Caco-2 (cell line): Measurements from ENCODE around the gene FRY. TPM values are rescaled to one million over a fixed set of nuclear protein-coding genes. Genes with fewer than 3 reads are reported as not detected.

Source experiments
- BruUV-seq: library from RNA; stranded (reverse); fragments of 400-500 nt; replicated peaks from 2 replicates; lab custom pipeline; 2021; lab: Mats Ljungman, UMichigan
- CTCF ChIA-PET: fragments of 300-600 bp; sonication (Branson Sonifier 250); formaldehyde crosslinking; loops from one replicate; lab custom pipeline; 2022; ENCODE audit warnings: antibody characterized with exemption; lab: Charles Lee
- POLR2A ChIA-PET: fragments of 300-600 bp; sonication (Branson Sonifier 250); formaldehyde crosslinking; loops from one replicate; lab custom pipeline; 2022; ENCODE audit warnings: antibody characterized with exemption; lab: Charles Lee
- DNase-seq, 2 experiments: peaks; one replicate each; pipeline versions ENCODE4 v3.0.0 to v3.0.0-alpha.2; 2020 to 2022
- H3K27me3 ChIP-seq: replicated peaks from 2 replicates; pipeline ENCODE4 v1.6.0; 2011; ENCODE audit warnings: low read length; ENCODE audit not compliant: control insufficient read depth, insufficient read depth
- H3K36me3 ChIP-seq: 2 replicates; pipeline ENCODE4 v1.5.1; 2011; ENCODE audit warnings: low read length; ENCODE audit not compliant: control insufficient read depth, insufficient read depth
- H3K4me1 ChIP-seq: fragments of 250-450 bp; sonication (Bioruptor Pico); 2 replicates; pipeline ENCODE4 v1.5.1; 2020; ENCODE audit warnings: mild to moderate bottlenecking
- H3K4me3 ChIP-seq: 2 replicates; pipeline ENCODE4 v1.5.1; 2011; ENCODE audit warnings: low read depth, mild to moderate bottlenecking, control low read depth, low read length
- H3K9me3 ChIP-seq: fragments of 250-450 bp; sonication (Bioruptor Pico); 2 replicates; pipeline ENCODE4 v1.5.1; 2020; ENCODE audit warnings: mild to moderate bottlenecking, moderate library complexity
- H3K27ac Mint-ChIP-seq: one replicate; pipeline ENCODE4 v1.8.0; 2022; ENCODE audit warnings: mixed read lengths; ENCODE audit not compliant: unreplicated experiment
- H3K27me3 Mint-ChIP-seq: one replicate; pipeline ENCODE4 v1.8.0; 2022; ENCODE audit warnings: mixed read lengths; ENCODE audit not compliant: insufficient read depth, unreplicated experiment
- H3K36me3 Mint-ChIP-seq: one replicate; pipeline ENCODE4 v1.8.0; 2022; ENCODE audit warnings: mild to moderate bottlenecking, mixed read lengths; ENCODE audit not compliant: insufficient read depth, unreplicated experiment
- H3K4me1 Mint-ChIP-seq: one replicate; pipeline ENCODE4 v1.8.0; 2022; ENCODE audit warnings: low read depth, mixed read lengths; ENCODE audit not compliant: unreplicated experiment
- H3K4me3 Mint-ChIP-seq: one replicate; pipeline ENCODE4 v1.8.0; 2022; ENCODE audit warnings: mild to moderate bottlenecking, moderate library complexity, mixed read lengths; ENCODE audit not compliant: unreplicated experiment
- H3K9me3 Mint-ChIP-seq: one replicate; pipeline ENCODE4 v1.8.0; 2022; ENCODE audit warnings: mixed read lengths; ENCODE audit not compliant: unreplicated experiment
- intact Hi-C: fragments of 100-400 bp; cut with micrococcal nuclease; formaldehyde crosslinking; loops from one replicate; pipeline ENCODE4 v1.10.0; 2022; ENCODE audit not compliant: unreplicated experiment
- total RNA-seq: library from RNA; stranded (reverse); gene quantifications from 2 replicates; pipeline ENCODE4 v1.2.3, GENCODE V29; 2022
- TF ChIP-seq, protein P1 (sequence below), 2 experiments: fragments of 200-600 bp in 1 of 2; IDR thresholded peaks; 1 replicate in 1 of 2; 2 replicates in 1 of 2; pipeline versions ENCODE4 v1.5.1 to v1.8.0; 2011 to 2022; ENCODE audit warnings: antibody characterized with exemption in 1 of 2, control low read depth in 1 of 2, inconsistent platforms in 1 of 2, low read depth in 1 of 2, low read length in 1 of 2, mild to moderate bottlenecking in 1 of 2, moderate library complexity in 1 of 2; ENCODE audit not compliant: insufficient read depth in 1 of 2, severe bottlenecking in 1 of 2, unreplicated experiment in 1 of 2

The FRY gene
- total RNA-seq, 1 experiment from 2014 or later, result 118 TPM

GRCh38 chr13:32117701-32118100 is 86.1 kb downstream of the FRY start:
- H3K27me3 Mint-ChIP-seq, result no peaks in the 10 kb centered on the region
- no peaks in the 10 kb centered on the region for H3K4me1 Mint-ChIP-seq
- intact Hi-C loops, result no loop called here
- Histone ChIP-seq H3K4me1 (no peaks in the 10 kb centered on the region), H3K27me3 (no peaks in the 10 kb centered on the region), H3K4me3 (no peak overlapping the region), H3K36me3 (no peaks in the 10 kb centered on the region), H3K9me3 (no peaks in the 10 kb centered on the region)
- BruUV-seq, result no TSS peak
- H3K9me3 Mint-ChIP-seq, result peaks cover 12% of the 10 kb centered on the region
- no peak overlapping the region for H3K27ac Mint-ChIP-seq
- TF ChIP-seq, protein P1, sequence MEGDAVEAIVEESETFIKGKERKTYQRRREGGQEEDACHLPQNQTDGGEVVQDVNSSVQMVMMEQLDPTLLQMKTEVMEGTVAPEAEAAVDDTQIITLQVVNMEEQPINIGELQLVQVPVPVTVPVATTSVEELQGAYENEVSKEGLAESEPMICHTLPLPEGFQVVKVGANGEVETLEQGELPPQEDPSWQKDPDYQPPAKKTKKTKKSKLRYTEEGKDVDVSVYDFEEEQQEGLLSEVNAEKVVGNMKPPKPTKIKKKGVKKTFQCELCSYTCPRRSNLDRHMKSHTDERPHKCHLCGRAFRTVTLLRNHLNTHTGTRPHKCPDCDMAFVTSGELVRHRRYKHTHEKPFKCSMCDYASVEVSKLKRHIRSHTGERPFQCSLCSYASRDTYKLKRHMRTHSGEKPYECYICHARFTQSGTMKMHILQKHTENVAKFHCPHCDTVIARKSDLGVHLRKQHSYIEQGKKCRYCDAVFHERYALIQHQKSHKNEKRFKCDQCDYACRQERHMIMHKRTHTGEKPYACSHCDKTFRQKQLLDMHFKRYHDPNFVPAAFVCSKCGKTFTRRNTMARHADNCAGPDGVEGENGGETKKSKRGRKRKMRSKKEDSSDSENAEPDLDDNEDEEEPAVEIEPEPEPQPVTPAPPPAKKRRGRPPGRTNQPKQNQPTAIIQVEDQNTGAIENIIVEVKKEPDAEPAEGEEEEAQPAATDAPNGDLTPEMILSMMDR (IDR thresholded peaks at IDR 0.05; ENCODE audit: insufficient read depth in 1 of 2, low read depth in 1 of 2, low read length in 1 of 2, severe bottlenecking in 1 of 2, unreplicated experiment in 1 of 2), result no peak
- ChIA-PET POLR2A (no interaction called here), CTCF (no interaction called here)
- no peaks in the 10 kb centered on the region for H3K36me3 Mint-ChIP-seq
- no peak for DNase-seq
- H3K4me3 Mint-ChIP-seq, result no peak overlapping the region

DNA sequence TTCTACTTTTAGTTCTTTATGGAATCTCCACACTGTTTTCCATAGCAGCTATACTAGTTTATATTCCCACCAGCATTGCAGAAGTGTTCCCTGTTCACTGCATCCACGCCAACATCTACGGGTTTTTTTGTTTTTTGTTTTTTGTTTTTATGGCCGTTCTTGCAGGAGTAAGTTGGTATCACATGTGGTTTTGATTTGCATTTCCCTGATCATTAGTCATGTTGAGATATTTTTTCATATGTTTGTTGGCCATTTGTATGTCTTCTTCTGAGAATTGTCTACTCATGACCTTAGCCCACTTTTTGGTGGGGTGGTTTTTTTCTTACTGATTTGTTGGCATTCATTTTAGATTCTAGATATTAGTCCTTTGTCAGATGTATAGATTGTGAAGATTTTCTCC is 89.7 kb downstream of the FRY start:
- H3K27ac Mint-ChIP-seq, result no peak overlapping the region
- POLR2A ChIA-PET, result no interaction called here
- H3K36me3 ChIP-seq, result no peaks in the 10 kb centered on the region
- CTCF ChIA-PET, result no interaction called here
- intact Hi-C loops, result no loop called here
- no TSS peak for BruUV-seq
- H3K4me1 Mint-ChIP-seq, result no peaks in the 10 kb centered on the region
- H3K27me3 ChIP-seq, result no peaks in the 10 kb centered on the region
- DNase-seq, result no peak
- H3K4me1 ChIP-seq, result no peaks in the 10 kb centered on the region
- H3K9me3 Mint-ChIP-seq, result peaks cover 19% of the 10 kb centered on the region
- no peak overlapping the region for H3K4me3 ChIP-seq
- H3K36me3 Mint-ChIP-seq, result no peaks in the 10 kb centered on the region
- TF ChIP-seq, protein P1 (IDR thresholded peaks at IDR 0.05; ENCODE audit: insufficient read depth in 1 of 2, low read depth in 1 of 2, low read length in 1 of 2, severe bottlenecking in 1 of 2, unreplicated experiment in 1 of 2), result no peak
- H3K9me3 ChIP-seq, result no peaks in the 10 kb centered on the region
- no peak overlapping the region for H3K4me3 Mint-ChIP-seq
- H3K27me3 Mint-ChIP-seq, result no peaks in the 10 kb centered on the region

DNA sequence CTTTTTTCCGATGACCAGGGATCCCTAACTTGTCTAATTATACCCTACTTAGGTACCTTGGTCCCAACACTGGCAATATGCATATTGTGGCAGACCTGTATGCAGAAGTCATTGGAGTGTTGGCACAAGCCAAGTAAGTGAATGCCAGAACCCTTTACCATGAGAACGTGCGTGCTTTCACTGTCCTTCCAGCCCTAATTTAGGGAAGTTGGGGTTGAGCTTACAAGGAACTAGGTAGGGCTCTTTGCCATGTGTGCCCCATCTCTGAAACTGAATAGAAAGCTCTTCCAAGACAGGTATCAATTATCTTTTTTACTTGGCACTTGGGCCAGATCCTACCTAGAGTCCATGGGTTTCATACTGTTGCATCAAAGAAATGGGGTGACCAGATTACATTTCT is 93.2 kb downstream of the FRY start:
- H3K4me1 ChIP-seq, result no peaks in the 10 kb centered on the region
- Mint-ChIP-seq H3K4me1 (no peaks in the 10 kb centered on the region), H3K9me3 (peaks cover 19% of the 10 kb centered on the region), H3K27me3 (no peaks in the 10 kb centered on the region), H3K27ac (no peak overlapping the region), H3K36me3 (no peaks in the 10 kb centered on the region), H3K4me3 (no peak overlapping the region)
- no peaks in the 10 kb centered on the region for H3K27me3 ChIP-seq
- H3K9me3 ChIP-seq, result no peaks in the 10 kb centered on the region
- no TSS peak for BruUV-seq
- TF ChIP-seq, protein P1 (IDR thresholded peaks at IDR 0.05; ENCODE audit: insufficient read depth in 1 of 2, low read depth in 1 of 2, low read length in 1 of 2, severe bottlenecking in 1 of 2, unreplicated experiment in 1 of 2), result no peak
- ChIA-PET POLR2A (no interaction called here), CTCF (no interaction called here)
- H3K36me3 ChIP-seq, result no peaks in the 10 kb centered on the region
- intact Hi-C loops, result no loop called here
- DNase-seq, result no peak
- no peak overlapping the region for H3K4me3 ChIP-seq
